ENCODE data around the gene OR2A2.

DNA sequence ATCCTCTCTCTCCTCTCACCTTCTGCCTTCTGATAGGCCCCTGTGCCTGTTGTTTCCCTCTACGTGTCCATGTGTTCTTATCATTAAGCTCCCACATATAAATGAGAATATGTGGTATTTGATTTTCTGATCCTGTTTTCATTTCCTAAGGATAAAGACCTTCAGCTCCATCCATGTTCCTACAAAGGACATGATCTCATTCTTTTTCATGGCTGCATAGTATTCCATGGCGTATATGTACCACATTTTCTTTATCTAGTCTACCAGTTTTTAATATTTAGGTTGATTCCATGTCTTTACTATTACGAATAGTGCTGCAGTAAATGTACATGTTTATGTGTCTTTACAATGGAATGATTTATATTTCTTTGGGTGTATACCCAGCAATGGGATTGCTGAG lies 18.7 kb upstream of the OR2A2 start:
- TF ChIP-seq POLR2AphosphoS5 (IDR thresholded peaks at IDR 0.05; ENCODE audit: low read depth, low read length) (no peak), TAF1 (IDR thresholded peaks at IDR 0.05; ENCODE audit: borderline replicate concordance, insufficient read depth, low read length) (no peak), FOXP2 (optimal IDR thresholded peaks at IDR 0.05; ENCODE audit: borderline replicate concordance, extremely low read depth, extremely low read length, insufficient read depth) (no peak)
- TF ChIP-seq, protein P1, sequence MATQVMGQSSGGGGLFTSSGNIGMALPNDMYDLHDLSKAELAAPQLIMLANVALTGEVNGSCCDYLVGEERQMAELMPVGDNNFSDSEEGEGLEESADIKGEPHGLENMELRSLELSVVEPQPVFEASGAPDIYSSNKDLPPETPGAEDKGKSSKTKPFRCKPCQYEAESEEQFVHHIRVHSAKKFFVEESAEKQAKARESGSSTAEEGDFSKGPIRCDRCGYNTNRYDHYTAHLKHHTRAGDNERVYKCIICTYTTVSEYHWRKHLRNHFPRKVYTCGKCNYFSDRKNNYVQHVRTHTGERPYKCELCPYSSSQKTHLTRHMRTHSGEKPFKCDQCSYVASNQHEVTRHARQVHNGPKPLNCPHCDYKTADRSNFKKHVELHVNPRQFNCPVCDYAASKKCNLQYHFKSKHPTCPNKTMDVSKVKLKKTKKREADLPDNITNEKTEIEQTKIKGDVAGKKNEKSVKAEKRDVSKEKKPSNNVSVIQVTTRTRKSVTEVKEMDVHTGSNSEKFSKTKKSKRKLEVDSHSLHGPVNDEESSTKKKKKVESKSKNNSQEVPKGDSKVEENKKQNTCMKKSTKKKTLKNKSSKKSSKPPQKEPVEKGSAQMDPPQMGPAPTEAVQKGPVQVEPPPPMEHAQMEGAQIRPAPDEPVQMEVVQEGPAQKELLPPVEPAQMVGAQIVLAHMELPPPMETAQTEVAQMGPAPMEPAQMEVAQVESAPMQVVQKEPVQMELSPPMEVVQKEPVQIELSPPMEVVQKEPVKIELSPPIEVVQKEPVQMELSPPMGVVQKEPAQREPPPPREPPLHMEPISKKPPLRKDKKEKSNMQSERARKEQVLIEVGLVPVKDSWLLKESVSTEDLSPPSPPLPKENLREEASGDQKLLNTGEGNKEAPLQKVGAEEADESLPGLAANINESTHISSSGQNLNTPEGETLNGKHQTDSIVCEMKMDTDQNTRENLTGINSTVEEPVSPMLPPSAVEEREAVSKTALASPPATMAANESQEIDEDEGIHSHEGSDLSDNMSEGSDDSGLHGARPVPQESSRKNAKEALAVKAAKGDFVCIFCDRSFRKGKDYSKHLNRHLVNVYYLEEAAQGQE (IDR thresholded peaks at IDR 0.05; ENCODE audit: insufficient read depth in 1 of 2, low read depth in 2 of 2, low read length in 2 of 2) = no peak
